ENCODE data around the gene DHX16.

The DHX16 gene

GRCh38 chr6:30626484-30627366, 46.1 kb downstream of the DHX16 start, which contains the start of gene ATAT1:
ATAT1 (plus strand) TSS chr6:30626874.
- DNase-seq (ENCODE audit: low spot score) = peak; percentile 93

- DNase-seq (ENCODE audit: low spot score) = no peak
Measured at GRCh38 chr6:30625511-30625910, 47.3 kb downstream of the DHX16 start.

- DNase-seq (ENCODE audit: low spot score) = no peak
Measured at GRCh38 chr6:30619561-30619960, 53.2 kb downstream of the DHX16 start.

GRCh38 chr6:30618270-30618797, 54.5 kb downstream of the DHX16 start:
- no peak for DNase-seq (ENCODE audit: low spot score)

- peak; percentile 95 for DNase-seq (ENCODE audit: low spot score)
Measured at GRCh38 chr6:30617565-30618269, 55.1 kb downstream of the DHX16 start, which contains the start of gene MRPS18B. MRPS18B (plus strand) TSS chr6:30617840; CDS start chr6:30617866, 26 bp downstream.

GRCh38 chr6:30616811-30617564, 55.8 kb downstream of the DHX16 start, which contains the start of gene PPP1R10:
PPP1R10 (minus strand) TSS chr6:30617243; CDS start chr6:30609944, 7,299 bp downstream.
- peak; percentile 98 for DNase-seq (ENCODE audit: low spot score)

- no peak for DNase-seq (ENCODE audit: low spot score)
Measured at GRCh38 chr6:30615958-30616810, 56.6 kb downstream of the DHX16 start.

GRCh38 chr6:30615219-30615957, 57.4 kb downstream of the DHX16 start:
- DNase-seq (ENCODE audit: low spot score) = peak; percentile 78

GRCh38 chr6:30614843-30615218, 58.0 kb downstream of the DHX16 start:
- DNase-seq (ENCODE audit: low spot score) = peak; percentile 84

- no peak for DNase-seq (ENCODE audit: low spot score)
Measured at GRCh38 chr6:30614044-30614842, 58.6 kb downstream of the DHX16 start.

- no peak for DNase-seq (ENCODE audit: low spot score)
Measured at GRCh38 chr6:30613251-30614043, 59.4 kb downstream of the DHX16 start.

- DNase-seq (ENCODE audit: low spot score) = no peak
Measured at GRCh38 chr6:30612687-30613248, 60.0 kb downstream of the DHX16 start.

- no peak for DNase-seq (ENCODE audit: low spot score)
Measured at GRCh38 chr6:30612213-30612612, 60.6 kb downstream of the DHX16 start.

- no peak for DNase-seq (ENCODE audit: low spot score)
Measured at GRCh38 chr6:30611856-30612194, 61.0 kb downstream of the DHX16 start.

- DNase-seq (ENCODE audit: low spot score) = no peak
Measured at GRCh38 chr6:30611150-30611855, 61.5 kb downstream of the DHX16 start.

GRCh38 chr6:30610065-30610464, 62.7 kb downstream of the DHX16 start:
- DNase-seq (ENCODE audit: low spot score) = no peak

GRCh38 chr6:30603961-30604360, 68.8 kb downstream of the DHX16 start:
- no peak for DNase-seq (ENCODE audit: low spot score)
